ENCODE data around the gene STYXL2.

Gene STYXL2

DNA sequence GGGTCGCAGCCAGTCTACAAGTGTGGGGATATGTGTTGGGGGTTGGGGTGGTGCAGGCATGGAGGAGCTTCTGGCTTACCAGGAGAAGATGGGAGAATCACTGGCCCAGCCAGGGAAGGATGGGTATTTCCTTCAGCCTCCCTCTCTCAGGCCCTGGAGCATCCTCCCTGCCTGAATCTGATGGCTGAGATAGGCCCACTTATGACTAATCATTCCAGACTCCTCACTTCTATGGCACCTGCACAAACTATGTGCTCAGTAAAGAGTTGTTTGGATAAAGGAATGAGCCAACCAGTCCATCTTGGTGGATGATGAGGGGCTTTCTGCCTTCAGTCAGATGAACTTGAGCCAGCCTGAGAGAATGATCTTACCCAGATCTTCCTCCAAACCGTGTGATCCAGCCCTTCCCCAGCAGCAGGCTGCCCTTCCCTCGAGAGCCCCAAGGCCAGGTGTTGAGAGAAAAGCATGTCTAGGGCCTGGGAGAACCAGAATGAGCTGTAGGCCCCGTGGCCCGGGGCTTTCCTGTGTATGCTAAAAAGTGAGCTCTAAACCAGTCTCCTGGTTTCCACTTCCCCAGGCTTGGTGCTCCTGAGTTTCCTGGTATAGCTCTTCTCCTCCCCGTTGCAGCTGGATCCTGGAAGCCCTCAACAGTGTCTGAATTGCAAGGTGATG lies 5.0 kb upstream of the STYXL2 start:
- Mint-ChIP-seq H3K27ac (no peak overlapping the region), H3K4me1 (peaks cover 10% of the 10 kb centered on the region), H3K36me3 (no peaks in the 10 kb centered on the region), H3K9me3 (peaks cover 1% of the 10 kb centered on the region), H3K27me3 (peaks cover 2% of the 10 kb centered on the region), H3K4me3 (no peak overlapping the region)
- ATAC-seq (ENCODE audit: low read depth) (no peak), DNase-seq (ENCODE audit: low spot score in 2 of 2) (no peak)

DNA sequence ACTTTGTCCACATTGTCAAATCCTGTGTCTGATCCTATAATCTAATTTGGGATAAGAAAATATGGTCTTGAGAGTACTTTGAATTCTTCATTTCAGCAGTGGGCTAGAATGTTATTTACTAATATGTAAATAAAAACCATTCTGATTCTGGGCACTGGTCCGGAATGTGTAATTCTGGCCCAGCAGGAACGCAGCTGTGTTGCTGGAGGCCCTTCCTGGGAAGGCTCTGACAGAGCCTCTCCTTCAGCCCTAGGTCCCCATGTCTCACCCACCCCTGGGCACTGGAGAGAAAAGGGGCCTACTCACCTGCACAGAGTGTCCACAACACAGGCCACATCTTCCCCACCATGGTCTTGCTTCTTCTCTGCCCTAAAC lies 3.9 kb upstream of the STYXL2 start:
- no peak for DNase-seq (ENCODE audit: low spot score in 2 of 2)
- Mint-ChIP-seq H3K4me1 (peaks cover 10% of the 10 kb centered on the region), H3K27ac (peak overlapping the region; percentile 88), H3K36me3 (no peaks in the 10 kb centered on the region), H3K9me3 (peaks cover 1% of the 10 kb centered on the region), H3K4me3 (peak overlapping the region; percentile 60), H3K27me3 (peaks cover 4% of the 10 kb centered on the region)
- no peak for ATAC-seq (ENCODE audit: low read depth)

GRCh38 chr1:167090314-167090942 lies 3.4 kb upstream of the STYXL2 start, which contains the start of gene GPA33:
Gene GPA33 (minus strand): TSS chr1:167090377. CDS start chr1:167090287, 90 bp downstream.
- ATAC-seq (ENCODE audit: low read depth) (peak; percentile 95), DNase-seq (ENCODE audit: low spot score in 2 of 2) (peak in 1 of 2 donors; percentile 14)
- peak within 1 kb of the TSS; percentile 88 for H3K27ac Mint-ChIP-seq
- no peaks in the 10 kb centered on the region for H3K36me3 Mint-ChIP-seq
- peaks cover 10% of the 10 kb centered on the region for H3K4me1 Mint-ChIP-seq
- peaks cover 6% of the 10 kb centered on the region for H3K27me3 Mint-ChIP-seq
- H3K9me3 Mint-ChIP-seq: peaks cover 1% of the 10 kb centered on the region
- peak within 1 kb of the TSS; percentile 60 for H3K4me3 Mint-ChIP-seq

- DNase-seq (ENCODE audit: low spot score in 2 of 2): no peak
- Mint-ChIP-seq H3K27ac (no peak overlapping the region), H3K36me3 (peaks cover 2% of the 10 kb centered on the region), H3K9me3 (peaks cover 1% of the 10 kb centered on the region), H3K4me3 (no peak overlapping the region), H3K27me3 (peaks cover 12% of the 10 kb centered on the region), H3K4me1 (peaks cover 10% of the 10 kb centered on the region)
- ATAC-seq (ENCODE audit: low read depth): no peak
Observed at GRCh38 chr1:167092653-167093052, 1.2 kb upstream of the STYXL2 start.

- H3K27ac Mint-ChIP-seq: no peak overlapping the region
- ATAC-seq (ENCODE audit: low read depth) (no peak), DNase-seq (ENCODE audit: low spot score in 2 of 2) (no peak)
- H3K4me3 Mint-ChIP-seq: no peak overlapping the region
- H3K9me3 Mint-ChIP-seq: peaks cover 1% of the 10 kb centered on the region
- peaks cover 2% of the 10 kb centered on the region for H3K36me3 Mint-ChIP-seq
- peaks cover 18% of the 10 kb centered on the region for H3K27me3 Mint-ChIP-seq
- H3K4me1 Mint-ChIP-seq: peaks cover 8% of the 10 kb centered on the region
Observed at GRCh38 chr1:167094690-167095089, 815 bp downstream of the STYXL2 start.

GRCh38 chr1:167095368-167095767 lies 1.5 kb downstream of the STYXL2 start:
- Mint-ChIP-seq H3K27me3 (peaks cover 21% of the 10 kb centered on the region), H3K27ac (no peak overlapping the region), H3K9me3 (peaks cover 1% of the 10 kb centered on the region), H3K36me3 (peaks cover 2% of the 10 kb centered on the region), H3K4me3 (no peak overlapping the region), H3K4me1 (peaks cover 4% of the 10 kb centered on the region)
- DNase-seq (ENCODE audit: low spot score in 2 of 2) (no peak), ATAC-seq (ENCODE audit: low read depth) (no peak)

DNA sequence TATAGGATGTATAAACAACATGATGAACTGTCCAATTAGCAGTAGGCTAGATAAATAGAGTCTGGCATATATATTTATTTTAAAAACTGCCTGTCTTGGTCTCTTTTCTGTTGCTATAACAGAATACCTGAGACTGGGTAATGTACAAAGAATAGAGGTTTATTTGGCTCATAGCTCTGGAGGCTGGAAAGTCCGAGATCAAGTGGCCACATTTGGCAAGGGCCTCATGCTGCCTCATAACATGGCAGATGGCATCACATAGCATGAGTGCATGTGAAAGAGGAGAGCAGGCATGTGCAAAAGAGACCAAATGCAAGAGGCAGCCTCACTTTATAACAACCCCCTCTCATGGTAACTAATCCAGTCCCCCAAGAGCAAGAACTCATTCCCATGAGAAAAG lies 6.0 kb downstream of the STYXL2 start:
- H3K27me3 Mint-ChIP-seq: peaks cover 24% of the 10 kb centered on the region
- H3K9me3 Mint-ChIP-seq: peaks cover 1% of the 10 kb centered on the region
- no peak for DNase-seq (ENCODE audit: low spot score in 2 of 2)
- no peak overlapping the region for H3K4me3 Mint-ChIP-seq
- no peak overlapping the region for H3K27ac Mint-ChIP-seq
- H3K4me1 Mint-ChIP-seq: peaks cover 6% of the 10 kb centered on the region
- H3K36me3 Mint-ChIP-seq: peaks cover 2% of the 10 kb centered on the region
- no peak for ATAC-seq (ENCODE audit: low read depth)

- Mint-ChIP-seq H3K27ac (no peak overlapping the region), H3K36me3 (peaks cover 2% of the 10 kb centered on the region), H3K4me1 (peaks cover 15% of the 10 kb centered on the region), H3K27me3 (peaks cover 25% of the 10 kb centered on the region), H3K4me3 (no peak overlapping the region), H3K9me3 (peaks cover 1% of the 10 kb centered on the region)
- no peak for ATAC-seq (ENCODE audit: low read depth)
- DNase-seq (ENCODE audit: low spot score in 2 of 2): no peak
Observed at GRCh38 chr1:167100730-167101129, 6.9 kb downstream of the STYXL2 start.

GRCh38 chr1:167101754-167102153 lies 7.9 kb downstream of the STYXL2 start:
- no peak for ATAC-seq (ENCODE audit: low read depth)
- H3K4me3 Mint-ChIP-seq: no peak overlapping the region
- no peak for DNase-seq (ENCODE audit: low spot score in 2 of 2)
- peaks cover 15% of the 10 kb centered on the region for H3K4me1 Mint-ChIP-seq
- no peak overlapping the region for H3K27ac Mint-ChIP-seq
- peaks cover 2% of the 10 kb centered on the region for H3K36me3 Mint-ChIP-seq
- peaks cover 23% of the 10 kb centered on the region for H3K27me3 Mint-ChIP-seq
- H3K9me3 Mint-ChIP-seq: peaks cover 1% of the 10 kb centered on the region

DNA sequence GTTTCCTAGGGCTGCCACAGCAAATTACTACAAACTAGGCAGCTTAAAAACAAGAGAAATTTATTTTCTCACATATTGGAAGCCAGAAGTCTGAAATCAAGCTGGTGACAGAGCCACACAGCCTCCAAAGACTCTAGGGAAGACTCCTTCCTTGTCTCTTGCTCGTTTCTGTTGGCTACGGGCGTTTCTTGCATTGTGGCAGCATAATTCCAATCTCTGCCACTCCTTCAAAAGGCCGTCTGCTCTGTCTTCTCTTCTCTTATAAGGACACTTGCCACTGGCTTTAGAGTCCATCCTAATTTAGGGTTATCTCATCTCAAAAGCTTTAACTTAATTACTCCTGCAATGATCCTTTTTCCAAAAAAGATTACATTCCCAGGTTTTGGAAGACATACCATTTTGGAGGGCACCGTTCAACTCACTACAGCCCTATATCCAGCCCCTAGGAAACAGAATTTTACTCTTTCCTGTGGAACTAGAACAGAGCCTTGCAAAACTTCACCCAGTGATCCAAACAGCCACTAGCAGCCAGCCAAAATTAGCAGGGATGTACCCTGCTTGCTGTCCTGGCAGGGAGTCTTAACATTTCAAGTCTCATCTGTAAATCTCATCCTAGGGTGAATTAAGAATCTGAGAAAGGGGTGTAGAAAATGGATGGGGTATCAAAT lies 9.2 kb downstream of the STYXL2 start:
- peaks cover 19% of the 10 kb centered on the region for H3K27me3 Mint-ChIP-seq
- ATAC-seq (ENCODE audit: low read depth): no peak
- no peak for DNase-seq (ENCODE audit: low spot score in 2 of 2)
- H3K27ac Mint-ChIP-seq: no peak overlapping the region
- no peaks in the 10 kb centered on the region for H3K36me3 Mint-ChIP-seq
- H3K9me3 Mint-ChIP-seq: peaks cover 1% of the 10 kb centered on the region
- H3K4me1 Mint-ChIP-seq: peaks cover 15% of the 10 kb centered on the region
- no peak overlapping the region for H3K4me3 Mint-ChIP-seq

GRCh38 chr1:167104256-167104633 lies 10.4 kb downstream of the STYXL2 start:
- Mint-ChIP-seq H3K9me3 (peaks cover 1% of the 10 kb centered on the region), H3K4me3 (peak overlapping the region; percentile 47)
- no peak for ATAC-seq (ENCODE audit: low read depth)

DNA sequence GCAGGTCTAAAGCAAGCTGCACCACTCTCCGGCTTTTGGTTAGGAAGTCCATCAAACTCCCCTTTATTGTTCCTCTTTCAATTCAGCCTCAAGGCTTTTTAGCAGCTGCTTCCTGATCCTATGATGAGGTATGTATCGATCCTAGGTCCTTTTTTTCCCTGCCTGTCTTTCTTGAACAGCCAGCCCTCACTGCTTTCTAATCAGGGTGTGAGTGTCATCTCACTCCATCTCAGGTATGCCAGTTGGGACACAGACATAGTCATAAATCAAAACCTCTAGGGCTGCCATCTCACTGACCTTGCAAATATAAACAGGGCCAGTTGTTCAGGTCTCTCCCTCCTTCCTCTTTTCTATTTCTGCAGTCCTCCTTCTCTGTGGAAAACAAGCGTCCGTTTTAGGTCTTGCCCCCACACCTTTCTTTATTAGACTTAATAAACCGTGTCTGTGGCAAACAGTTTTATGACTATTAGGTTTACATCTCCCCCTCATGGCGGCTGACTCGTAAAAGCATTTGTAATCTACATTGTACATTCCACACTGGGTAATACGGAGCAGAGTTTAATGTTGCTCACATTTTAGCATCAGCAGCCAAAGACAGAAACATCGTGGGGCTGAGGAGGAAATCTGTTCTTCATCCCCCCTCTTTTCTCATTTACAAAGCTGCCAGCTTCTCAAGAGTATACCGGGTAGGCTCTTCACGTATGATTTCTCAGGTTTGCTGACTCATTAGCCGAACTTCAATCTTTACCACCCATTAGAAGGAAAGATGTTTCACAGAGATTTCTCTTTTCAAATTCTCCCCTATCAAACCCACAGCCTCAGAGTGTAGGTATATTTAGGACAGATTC lies 11.6 kb downstream of the STYXL2 start:
- Mint-ChIP-seq H3K4me1 (peaks cover 27% of the 10 kb centered on the region), H3K4me3 (peak overlapping the region; percentile 69), H3K9me3 (peaks cover 5% of the 10 kb centered on the region), H3K27ac (no peak overlapping the region), H3K36me3 (no peaks in the 10 kb centered on the region), H3K27me3 (peaks cover 9% of the 10 kb centered on the region)
- DNase-seq (ENCODE audit: low spot score in 2 of 2) (no peak), ATAC-seq (ENCODE audit: low read depth) (peak; percentile 45)

More at GRCh38 chr1:167104256-167104633, 10.4 kb downstream of the STYXL2 start:
- H3K4me1 Mint-ChIP-seq: peaks cover 19% of the 10 kb centered on the region
- no peaks in the 10 kb centered on the region for H3K36me3 Mint-ChIP-seq
- peaks cover 16% of the 10 kb centered on the region for H3K27me3 Mint-ChIP-seq
- H3K27ac Mint-ChIP-seq: no peak overlapping the region
- no peak for DNase-seq (ENCODE audit: low spot score in 2 of 2)

GRCh38 chr1:167106119-167106461 lies 12.2 kb downstream of the STYXL2 start:
- peaks cover 9% of the 10 kb centered on the region for H3K27me3 Mint-ChIP-seq
- no peak overlapping the region for H3K4me3 Mint-ChIP-seq
- peaks cover 30% of the 10 kb centered on the region for H3K4me1 Mint-ChIP-seq
- no peak overlapping the region for H3K27ac Mint-ChIP-seq
- ATAC-seq (ENCODE audit: low read depth): no peak
- no peaks in the 10 kb centered on the region for H3K36me3 Mint-ChIP-seq
- H3K9me3 Mint-ChIP-seq: peaks cover 7% of the 10 kb centered on the region
- DNase-seq (ENCODE audit: low spot score in 2 of 2): no peak

GRCh38 chr1:167107456-167107855 lies 13.6 kb downstream of the STYXL2 start:
- no peak overlapping the region for H3K4me3 Mint-ChIP-seq
- H3K4me1 Mint-ChIP-seq: peaks cover 30% of the 10 kb centered on the region
- no peak overlapping the region for H3K27ac Mint-ChIP-seq
- ATAC-seq (ENCODE audit: low read depth): no peak
- DNase-seq (ENCODE audit: low spot score in 2 of 2): no peak
- H3K36me3 Mint-ChIP-seq: no peaks in the 10 kb centered on the region
- peaks cover 9% of the 10 kb centered on the region for H3K9me3 Mint-ChIP-seq
- H3K27me3 Mint-ChIP-seq: peaks cover 10% of the 10 kb centered on the region
